HepG2 (cell line): ENCODE data around the gene NME1. TPM values are rescaled to one million over a fixed set of nuclear protein-coding genes. Genes with fewer than 3 reads are reported as not detected.

Source experiments
- BCL3 ChIP-seq: sonication (generic); formaldehyde crosslinking; IDR thresholded peaks from 2 replicates; pipeline ENCODE4 v1.5.1; 2020; ENCODE audit warnings: mild to moderate bottlenecking, missing genetic modification reagents, moderate library complexity
- CHCHD3 ChIP-seq: sonication (generic); formaldehyde crosslinking; IDR thresholded peaks from 2 replicates; pipeline ENCODE4 v1.8.0; 2022; ENCODE audit warnings: mild to moderate bottlenecking, missing genetic modification reagents, moderate library complexity
- E2F5 ChIP-seq: sonication (generic); formaldehyde crosslinking; conservative IDR thresholded peaks from 2 replicates; pipeline ENCODE4 v1.4.0; 2020; ENCODE audit warnings: missing genetic modification reagents
- FOSL2 ChIP-seq: sonication (generic); formaldehyde crosslinking; IDR thresholded peaks from 2 replicates; pipeline ENCODE4 v1.4.0; 2020; ENCODE audit warnings: missing genetic modification reagents
- FOXM1 ChIP-seq: sonication (generic); formaldehyde crosslinking; IDR thresholded peaks from 2 replicates; pipeline ENCODE4 v1.5.0; 2020; ENCODE audit warnings: missing genetic modification reagents
- MYNN ChIP-seq: sonication (generic); formaldehyde crosslinking; IDR thresholded peaks from 2 replicates; pipeline ENCODE4 v1.4.0; 2020; ENCODE audit warnings: mild to moderate bottlenecking, low read depth, missing genetic modification reagents
- NCOR1 ChIP-seq: fragments of 200-600 bp; sonication (generic); IDR thresholded peaks from 2 replicates; pipeline ENCODE4 v1.7.0; 2017; ENCODE audit warnings: antibody characterized with exemption, low read length, borderline replicate concordance
- PATZ1 ChIP-seq: sonication (generic); formaldehyde crosslinking; IDR thresholded peaks from 2 replicates; pipeline ENCODE4 v1.4.0; 2020; ENCODE audit warnings: missing genetic modification reagents
- PHF8 ChIP-seq: sonication (generic); formaldehyde crosslinking; IDR thresholded peaks from 2 replicates; pipeline ENCODE4 v1.5.0; 2020; ENCODE audit warnings: missing genetic modification reagents
- PRDM4 ChIP-seq: sonication (generic); formaldehyde crosslinking; IDR thresholded peaks from 2 replicates; pipeline ENCODE4 v1.9.0; 2021; ENCODE audit warnings: missing genetic modification reagents, borderline replicate concordance
- SMARCE1 ChIP-seq: fragments of 450-650 bp; IDR thresholded peaks from 2 replicates; pipeline ENCODE4 v1.6.1; 2017; ENCODE audit warnings: borderline replicate concordance
- TMF1 ChIP-seq: sonication (generic); formaldehyde crosslinking; IDR thresholded peaks from 2 replicates; pipeline ENCODE4 v1.8.1; 2022; ENCODE audit warnings: low read depth, missing genetic modification reagents
- U2AF1 ChIP-seq: fragments of 200-400 bp; formaldehyde crosslinking; optimal IDR thresholded peaks from 2 replicates; pipeline ENCODE3; 2017; ENCODE audit warnings: mild to moderate bottlenecking, low read depth, low read length
- ZNF180 ChIP-seq: sonication (generic); formaldehyde crosslinking; IDR thresholded peaks from 2 replicates; pipeline ENCODE4 v1.4.0; 2020; ENCODE audit warnings: low read depth, missing genetic modification reagents, borderline replicate concordance
- ZNF256 ChIP-seq: sonication (generic); formaldehyde crosslinking; conservative IDR thresholded peaks from 2 replicates; pipeline ENCODE4 v1.4.0; 2020; ENCODE audit warnings: missing genetic modification reagents
- ZNF275 ChIP-seq: sonication (generic); formaldehyde crosslinking; IDR thresholded peaks from 2 replicates; pipeline ENCODE4 v1.8.0; 2022; ENCODE audit warnings: missing genetic modification reagents, mild to moderate bottlenecking, inconsistent platforms, borderline replicate concordance
- ZNF501 ChIP-seq: sonication (generic); formaldehyde crosslinking; IDR thresholded peaks from 2 replicates; pipeline ENCODE4 v1.5.1; 2020; ENCODE audit warnings: mild to moderate bottlenecking, moderate library complexity, missing genetic modification reagents
- ZNF503 ChIP-seq: sonication (generic); formaldehyde crosslinking; IDR thresholded peaks from 2 replicates; pipeline ENCODE4 v1.4.0; 2020; ENCODE audit warnings: missing genetic modification reagents
- ZNF776 ChIP-seq: sonication (generic); formaldehyde crosslinking; IDR thresholded peaks from 2 replicates; pipeline ENCODE4 v1.4.0; 2020; ENCODE audit warnings: mild to moderate bottlenecking, missing genetic modification reagents
- polyA plus RNA-seq, 8 experiments: library from polyadenylated mRNA; depleted of rRNA in 3 of 8; stranded (reverse) in 7 of 8; unstranded in 1 of 8; fragments of >200 nt; fragmentation: Illumina TruSeq in 4 of 8; extraction: Trizol in 4 of 8; gene quantifications; 2 replicates each; pipeline versions ENCODE4 v1.2.1 to v1.2.3, GENCODE V29; 2011 to 2016; ENCODE audit warnings: low read depth in 4 of 8, missing spikeins in 1 of 8, mixed read lengths in 1 of 8; ENCODE audit not compliant: insufficient read depth in 1 of 8
- total RNA-seq, 5 experiments: library from RNA; depleted of rRNA; stranded (reverse); fragments of >200 nt; fragmentation: Illumina TruSeq; extraction: Trizol; gene quantifications; 2 replicates each; pipeline ENCODE4 v1.2.3, GENCODE V29; 2016; ENCODE audit warnings: low read depth in 1 of 5

The NME1 gene
- total and polyA plus RNA-seq, 2 of the 13 experiments (the other 11 are each of a cell fraction or from before 2014, with no cell fraction given): 295 to 516 TPM

- TF ChIP-seq BCL3 (CRISPR knock-in tag) (no peak), U2AF1 (no peak), ZNF776 (CRISPR knock-in tag) (no peak), FOXM1 (no peak), CHCHD3 (CRISPR knock-in tag) (no peak), PATZ1 (CRISPR knock-in tag) (peak; percentile 45; the same call in 1 of the 2 replicates), ZNF275 (CRISPR knock-in tag) (no peak), ZNF180 (CRISPR knock-in tag) (no peak), ZNF501 (CRISPR knock-in tag) (no peak), PHF8 (CRISPR knock-in tag) (no peak), NCOR1 (no peak), PRDM4 (CRISPR knock-in tag) (no peak), ZNF503 (CRISPR knock-in tag) (no peak), FOSL2 (CRISPR knock-in tag) (0 out of 2 replicates have a peak, but pooled peaks have one; percentile 26), ZNF256 (CRISPR knock-in tag) (no peak), MYNN (no peak), E2F5 (CRISPR knock-in tag) (no peak), SMARCE1 (no peak), TMF1 (CRISPR knock-in tag) (no peak)
These were observed 34.8 kb upstream of the NME1 start (continued) for GRCh38 chr17:51118330-51119195.
